Activated CD4-positive, alpha-beta T cell treated with anti-CD3 and anti-CD28 coated beads, Interleukin-2, amount 50 U/mL, for 1 hour (primary cell): ENCODE measurements around the gene OR6C3.
"Not testable (repeated sequence)": the region's sequence is repeated elsewhere in the genome, so short reads cannot be mapped to it uniquely, and the experiment has no call there.

Experiments
- DNase-seq: peaks from one replicate; pipeline ENCODE4 v3.0.0-alpha.2; 2020

OR6C3 gene

GRCh38 chr12:55330446-55330845 lies at the start of gene OR6C3:
TSS of gene OR6C3 (plus strand) at chr12:55330746. CDS start at chr12:55331701, 955 bp downstream.
- DNase-seq, result no peak

GRCh38 chr12:55280991-55281390 lies 49.6 kb upstream of the OR6C3 start:
- DNase-seq, result no peak

GRCh38 chr12:55289999-55290398 lies 40.5 kb upstream of the OR6C3 start:
- no peak for DNase-seq

- DNase-seq, result no peak
Measured at GRCh38 chr12:55296469-55296868, 34.1 kb upstream of the OR6C3 start, which contains the start of gene OR6C6. TSS of gene OR6C6 (minus strand) at chr12:55296569. CDS start at chr12:55295232, 1,337 bp downstream.

GRCh38 chr12:55314043-55314442 lies 16.5 kb upstream of the OR6C3 start, which contains the start of gene OR6C1:
TSS of gene OR6C1 (plus strand) at chr12:55314343. CDS start at chr12:55320600, 6,257 bp downstream.
- no peak for DNase-seq

- DNase-seq, result no peak
Measured at GRCh38 chr12:55320201-55320600, 10.3 kb upstream of the OR6C3 start.

- DNase-seq, result not testable (repeated sequence)
Measured at GRCh38 chr12:55325801-55326200, 4.7 kb upstream of the OR6C3 start.

GRCh38 chr12:55336002-55336401 lies 5.5 kb downstream of the OR6C3 start:
- no peak for DNase-seq

GRCh38 chr12:55355338-55355737 lies 24.8 kb downstream of the OR6C3 start:
- DNase-seq, result not testable (repeated sequence)

GRCh38 chr12:55362675-55363074 lies 32.1 kb downstream of the OR6C3 start, which contains the start of gene OR6C75:
TSS of gene OR6C75 (plus strand) at chr12:55362975. CDS start at chr12:55365111, 2,136 bp downstream.
- DNase-seq, result no peak

- DNase-seq, result no peak
Measured at GRCh38 chr12:55365086-55365485, 34.5 kb downstream of the OR6C3 start.

- DNase-seq, result no peak
Measured at GRCh38 chr12:55372521-55372920, 42.0 kb downstream of the OR6C3 start.
